K562 (cell line): ENCODE measurements around the gene MYOZ3. TPM values are rescaled to one million over a fixed set of nuclear protein-coding genes. Genes with fewer than 3 reads are reported as not detected.

ENCODE experiments used
- GATAD2A ChIP-seq: fragments of 450-650 bp; IDR thresholded peaks from 2 replicates; pipeline ENCODE4 v1.6.1; 2017
- NFIX ChIP-seq: fragments of 250-450 bp; sonication (Bioruptor Pico); IDR thresholded peaks from 2 replicates; pipeline ENCODE4 v1.4.0; 2020; ENCODE audit warnings: low read depth, mild to moderate bottlenecking, moderate library complexity
- POLR2H ChIP-seq: IDR thresholded peaks from 2 replicates; pipeline ENCODE4 v1.6.1; 2016; ENCODE audit warnings: missing genetic modification characterization, low read depth, mild to moderate bottlenecking, control low read depth, missing compliant biosample characterization, moderate library complexity
- ZNF644 ChIP-seq: fragments of 200-800 bp; sonication (Bioruptor generic); IDR thresholded peaks from 2 replicates; pipeline ENCODE4 v1.6.1; 2016; ENCODE audit warnings: low read depth, missing genetic modification characterization, missing compliant biosample characterization
- polyA plus RNA-seq, 8 experiments: library from polyadenylated mRNA; depleted of rRNA in 4 of 8; stranded (reverse) in 5 of 8; unstranded in 3 of 8; fragments of >200 nt; fragmentation: Nextera tagmentation in 2 of 8; fragmentation: Illumina TruSeq in 1 of 8; extraction: Ambion mirVana in 2 of 8; extraction: Trizol in 1 of 8; gene quantifications; 2 replicates each; pipeline versions ENCODE4 v1.2.1 to v1.2.3, GENCODE V29; 2011 to 2014; ENCODE audit warnings: inconsistent platforms in 1 of 8, missing spikeins in 1 of 8
- total RNA-seq, 7 experiments: library from RNA; depleted of rRNA in 6 of 7; stranded (reverse); fragments of >200 nt in 6 of 7; fragmentation: Illumina TruSeq in 2 of 7; extraction: Trizol in 2 of 7; gene quantifications; 2 replicates each; pipeline versions ENCODE4 v1.2.1 to v1.2.3, GENCODE V29; 2011 to 2021; ENCODE audit warnings: low replicate concordance in 1 of 7
- TF ChIP-seq, protein P1 (sequence below): fragments of 450-650 bp; IDR thresholded peaks from 2 replicates; pipeline ENCODE4 v1.6.1; 2016; ENCODE audit warnings: low read depth
- TF ChIP-seq, protein P2 (sequence below): fragments of 450-650 bp; conservative IDR thresholded peaks from 2 replicates; pipeline ENCODE4 v1.6.1; 2016; ENCODE audit warnings: missing genetic modification characterization, low read depth, mild to moderate bottlenecking, control low read depth, missing compliant biosample characterization
- TF ChIP-seq, protein P3 (sequence below), 2 experiments: fragments of 450-650 bp; IDR thresholded peaks; 2 replicates each; pipeline ENCODE4 v1.6.1; 2016; ENCODE audit warnings: mild to moderate bottlenecking in 2 of 2, borderline replicate concordance in 1 of 2, low read depth in 1 of 2, moderate library complexity in 1 of 2
- TF ChIP-seq, protein P4 (sequence below): fragments of 250-450 bp; sonication (Bioruptor Pico); IDR thresholded peaks from 2 replicates; pipeline ENCODE4 v1.4.0; 2020; ENCODE audit warnings: mild to moderate bottlenecking, moderate library complexity

MYOZ3 gene
- total and polyA plus RNA-seq, 9 of the 15 experiments (the other 6 are each of a cell fraction or from before 2014, with no cell fraction given) = not detected

DNA sequence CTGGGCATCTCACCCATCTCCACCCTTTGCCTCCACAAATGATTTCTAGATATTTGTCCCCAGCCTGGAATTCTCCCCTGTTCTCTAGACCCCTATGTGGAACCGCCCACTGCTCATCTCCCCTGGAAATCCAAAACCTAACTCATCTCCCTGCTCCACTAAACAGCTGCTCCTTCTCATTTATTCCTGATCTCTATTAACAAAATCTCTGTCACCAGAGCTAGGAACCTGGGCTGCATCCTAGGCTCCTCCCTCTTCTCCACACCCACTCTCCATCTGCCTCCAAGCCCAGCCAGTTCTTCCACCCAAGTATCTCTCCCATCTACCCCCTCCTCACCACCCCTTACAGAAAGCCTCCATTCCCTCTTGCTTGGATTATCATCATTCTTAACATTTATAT lies 44.5 kb upstream of the MYOZ3 start (continued):
- TF ChIP-seq, protein P1, sequence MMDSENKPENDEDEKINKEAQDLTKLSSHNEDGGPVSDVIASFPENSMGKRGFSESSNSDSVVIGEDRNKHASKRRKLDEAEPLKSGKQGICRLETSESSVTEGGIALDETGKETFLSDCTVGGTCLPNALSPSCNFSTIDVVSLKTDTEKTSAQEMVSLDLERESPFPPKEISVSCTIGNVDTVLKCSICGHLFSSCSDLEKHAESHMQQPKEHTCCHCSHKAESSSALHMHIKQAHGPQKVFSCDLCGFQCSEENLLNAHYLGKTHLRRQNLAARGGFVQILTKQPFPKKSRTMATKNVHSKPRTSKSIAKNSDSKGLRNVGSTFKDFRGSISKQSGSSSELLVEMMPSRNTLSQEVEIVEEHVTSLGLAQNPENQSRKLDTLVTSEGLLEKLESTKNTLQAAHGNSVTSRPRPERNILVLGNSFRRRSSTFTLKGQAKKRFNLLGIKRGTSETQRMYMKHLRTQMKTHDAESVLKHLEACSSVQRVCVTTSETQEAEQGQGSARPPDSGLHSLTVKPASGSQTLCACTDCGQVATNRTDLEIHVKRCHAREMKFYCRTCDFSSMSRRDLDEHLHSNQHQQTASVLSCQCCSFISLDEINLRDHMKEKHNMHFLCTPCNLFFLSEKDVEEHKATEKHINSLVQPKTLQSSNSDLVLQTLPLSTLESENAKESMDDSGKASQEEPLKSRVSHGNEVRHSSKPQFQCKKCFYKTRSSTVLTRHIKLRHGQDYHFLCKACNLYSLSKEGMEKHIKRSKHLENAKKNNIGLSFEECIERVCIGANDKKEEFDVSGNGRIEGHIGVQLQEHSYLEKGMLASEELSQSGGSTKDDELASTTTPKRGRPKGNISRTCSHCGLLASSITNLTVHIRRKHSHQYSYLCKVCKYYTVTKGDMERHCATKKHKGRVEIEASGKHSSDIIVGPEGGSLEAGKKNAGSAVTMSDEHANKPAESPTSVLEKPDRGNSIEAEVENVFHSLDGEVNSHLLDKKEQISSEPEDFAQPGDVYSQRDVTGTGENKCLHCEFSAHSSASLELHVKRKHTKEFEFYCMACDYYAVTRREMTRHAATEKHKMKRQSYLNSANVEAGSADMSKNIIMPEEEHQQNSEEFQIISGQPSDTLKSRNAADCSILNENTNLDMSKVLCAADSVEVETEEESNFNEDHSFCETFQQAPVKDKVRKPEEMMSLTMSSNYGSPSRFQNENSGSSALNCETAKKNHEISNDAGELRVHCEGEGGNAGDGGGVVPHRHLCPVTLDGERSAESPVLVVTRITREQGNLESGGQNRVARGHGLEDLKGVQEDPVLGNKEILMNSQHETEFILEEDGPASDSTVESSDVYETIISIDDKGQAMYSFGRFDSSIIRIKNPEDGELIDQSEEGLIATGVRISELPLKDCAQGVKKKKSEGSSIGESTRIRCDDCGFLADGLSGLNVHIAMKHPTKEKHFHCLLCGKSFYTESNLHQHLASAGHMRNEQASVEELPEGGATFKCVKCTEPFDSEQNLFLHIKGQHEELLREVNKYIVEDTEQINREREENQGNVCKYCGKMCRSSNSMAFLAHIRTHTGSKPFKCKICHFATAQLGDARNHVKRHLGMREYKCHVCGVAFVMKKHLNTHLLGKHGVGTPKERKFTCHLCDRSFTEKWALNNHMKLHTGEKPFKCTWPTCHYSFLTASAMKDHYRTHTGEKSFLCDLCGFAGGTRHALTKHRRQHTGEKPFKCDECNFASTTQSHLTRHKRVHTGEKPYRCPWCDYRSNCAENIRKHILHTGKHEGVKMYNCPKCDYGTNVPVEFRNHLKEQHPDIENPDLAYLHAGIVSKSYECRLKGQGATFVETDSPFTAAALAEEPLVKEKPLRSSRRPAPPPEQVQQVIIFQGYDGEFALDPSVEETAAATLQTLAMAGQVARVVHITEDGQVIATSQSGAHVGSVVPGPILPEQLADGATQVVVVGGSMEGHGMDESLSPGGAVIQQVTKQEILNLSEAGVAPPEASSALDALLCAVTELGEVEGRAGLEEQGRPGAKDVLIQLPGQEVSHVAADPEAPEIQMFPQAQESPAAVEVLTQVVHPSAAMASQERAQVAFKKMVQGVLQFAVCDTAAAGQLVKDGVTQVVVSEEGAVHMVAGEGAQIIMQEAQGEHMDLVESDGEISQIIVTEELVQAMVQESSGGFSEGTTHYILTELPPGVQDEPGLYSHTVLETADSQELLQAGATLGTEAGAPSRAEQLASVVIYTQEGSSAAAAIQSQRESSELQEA = no peak
- no peak for TF ChIP-seq POLR2H (tag)
- TF ChIP-seq, protein P2, sequence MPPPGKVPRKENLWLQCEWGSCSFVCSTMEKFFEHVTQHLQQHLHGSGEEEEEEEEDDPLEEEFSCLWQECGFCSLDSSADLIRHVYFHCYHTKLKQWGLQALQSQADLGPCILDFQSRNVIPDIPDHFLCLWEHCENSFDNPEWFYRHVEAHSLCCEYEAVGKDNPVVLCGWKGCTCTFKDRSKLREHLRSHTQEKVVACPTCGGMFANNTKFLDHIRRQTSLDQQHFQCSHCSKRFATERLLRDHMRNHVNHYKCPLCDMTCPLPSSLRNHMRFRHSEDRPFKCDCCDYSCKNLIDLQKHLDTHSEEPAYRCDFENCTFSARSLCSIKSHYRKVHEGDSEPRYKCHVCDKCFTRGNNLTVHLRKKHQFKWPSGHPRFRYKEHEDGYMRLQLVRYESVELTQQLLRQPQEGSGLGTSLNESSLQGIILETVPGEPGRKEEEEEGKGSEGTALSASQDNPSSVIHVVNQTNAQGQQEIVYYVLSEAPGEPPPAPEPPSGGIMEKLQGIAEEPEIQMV (tag) = no peak
- TF ChIP-seq, protein P3, sequence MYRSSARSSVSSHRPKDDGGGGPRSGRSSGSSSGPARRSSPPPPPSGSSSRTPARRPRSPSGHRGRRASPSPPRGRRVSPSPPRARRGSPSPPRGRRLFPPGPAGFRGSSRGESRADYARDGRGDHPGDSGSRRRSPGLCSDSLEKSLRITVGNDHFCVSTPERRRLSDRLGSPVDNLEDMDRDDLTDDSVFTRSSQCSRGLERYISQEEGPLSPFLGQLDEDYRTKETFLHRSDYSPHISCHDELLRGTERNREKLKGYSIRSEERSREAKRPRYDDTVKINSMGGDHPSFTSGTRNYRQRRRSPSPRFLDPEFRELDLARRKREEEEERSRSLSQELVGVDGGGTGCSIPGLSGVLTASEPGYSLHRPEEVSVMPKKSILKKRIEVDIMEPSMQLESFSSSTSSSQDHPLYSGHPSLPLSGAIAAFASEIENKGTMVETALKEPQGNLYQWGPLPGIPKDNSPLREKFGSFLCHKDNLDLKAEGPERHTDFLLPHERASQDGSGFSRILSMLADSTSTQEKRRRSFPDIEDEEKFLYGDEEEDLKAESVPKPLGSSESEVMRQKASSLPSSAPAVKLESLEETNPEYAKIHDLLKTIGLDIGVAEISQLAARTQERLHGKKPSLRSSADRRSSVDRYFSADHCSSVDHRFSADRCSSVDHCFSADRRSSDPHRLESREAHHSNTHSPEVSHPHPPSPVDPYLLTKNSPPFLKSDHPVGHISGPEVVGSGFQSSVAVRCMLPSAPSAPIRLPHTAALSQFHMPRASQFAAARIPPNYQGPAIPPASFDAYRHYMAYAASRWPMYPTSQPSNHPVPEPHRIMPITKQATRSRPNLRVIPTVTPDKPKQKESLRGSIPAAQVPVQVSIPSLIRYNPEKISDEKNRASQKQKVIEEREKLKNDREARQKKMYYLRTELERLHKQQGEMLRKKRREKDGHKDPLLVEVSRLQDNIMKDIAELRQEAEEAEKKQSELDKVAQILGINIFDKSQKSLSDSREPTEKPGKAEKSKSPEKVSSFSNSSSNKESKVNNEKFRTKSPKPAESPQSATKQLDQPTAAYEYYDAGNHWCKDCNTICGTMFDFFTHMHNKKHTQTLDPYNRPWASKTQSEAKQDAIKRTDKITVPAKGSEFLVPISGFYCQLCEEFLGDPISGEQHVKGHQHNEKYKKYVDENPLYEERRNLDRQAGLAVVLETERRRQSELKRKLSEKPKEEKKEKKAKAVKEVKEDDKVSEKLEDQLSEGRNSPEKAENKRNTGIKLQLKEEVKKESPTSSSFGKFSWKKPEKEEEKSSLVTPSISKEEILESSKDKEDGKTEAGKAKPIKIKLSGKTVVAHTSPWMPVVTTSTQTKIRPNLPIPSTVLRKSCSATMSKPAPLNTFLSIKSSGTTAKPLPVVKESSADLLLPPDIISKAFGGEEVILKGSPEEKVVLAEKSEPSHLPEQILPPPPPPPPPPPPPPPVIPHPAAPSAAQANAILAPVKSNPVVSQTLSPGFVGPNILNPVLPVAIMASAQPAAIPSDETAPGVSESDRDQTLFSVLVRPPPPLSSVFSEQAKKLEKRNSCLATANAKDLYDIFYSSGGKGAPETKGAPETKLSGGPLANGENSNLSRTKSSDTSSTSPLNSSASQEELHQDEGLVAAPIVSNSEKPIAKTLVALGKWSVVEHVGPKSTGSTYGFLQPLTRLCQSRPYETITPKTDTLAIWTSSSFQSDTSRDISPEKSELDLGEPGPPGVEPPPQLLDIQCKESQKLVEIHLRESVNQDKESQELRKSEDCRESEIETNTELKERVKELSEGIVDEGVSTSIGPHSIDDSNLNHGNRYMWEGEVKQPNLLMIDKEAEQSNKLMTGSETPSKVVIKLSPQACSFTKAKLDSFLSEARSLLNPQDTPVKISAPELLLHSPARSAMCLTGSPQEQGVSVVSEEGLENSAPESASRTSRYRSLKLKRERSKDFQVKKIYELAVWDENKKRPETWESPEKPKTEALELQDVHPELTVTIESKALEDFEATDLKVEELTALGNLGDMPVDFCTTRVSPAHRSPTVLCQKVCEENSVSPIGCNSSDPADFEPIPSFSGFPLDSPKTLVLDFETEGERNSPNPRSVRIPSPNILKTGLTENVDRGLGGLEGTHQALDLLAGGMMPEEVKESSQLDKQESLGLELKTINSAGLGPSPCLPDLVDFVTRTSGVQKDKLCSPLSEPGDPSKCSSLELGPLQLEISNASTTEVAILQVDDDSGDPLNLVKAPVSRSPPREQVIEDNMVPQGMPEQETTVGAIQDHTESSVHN (IDR thresholded peaks at IDR 0.05; ENCODE audit: borderline replicate concordance in 1 of 2, low read depth in 1 of 2) = no peak
- TF ChIP-seq, protein P4, sequence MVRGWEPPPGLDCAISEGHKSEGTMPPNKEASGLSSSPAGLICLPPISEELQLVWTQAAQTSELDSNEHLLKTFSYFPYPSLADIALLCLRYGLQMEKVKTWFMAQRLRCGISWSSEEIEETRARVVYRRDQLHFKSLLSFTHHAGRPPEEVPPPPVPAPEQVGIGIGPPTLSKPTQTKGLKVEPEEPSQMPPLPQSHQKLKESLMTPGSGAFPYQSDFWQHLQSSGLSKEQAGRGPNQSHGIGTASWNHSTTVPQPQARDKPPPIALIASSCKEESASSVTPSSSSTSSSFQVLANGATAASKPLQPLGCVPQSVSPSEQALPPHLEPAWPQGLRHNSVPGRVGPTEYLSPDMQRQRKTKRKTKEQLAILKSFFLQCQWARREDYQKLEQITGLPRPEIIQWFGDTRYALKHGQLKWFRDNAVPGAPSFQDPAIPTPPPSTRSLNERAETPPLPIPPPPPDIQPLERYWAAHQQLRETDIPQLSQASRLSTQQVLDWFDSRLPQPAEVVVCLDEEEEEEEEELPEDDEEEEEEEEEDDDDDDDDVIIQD (CRISPR knock-in tag) = no peak
- TF ChIP-seq GATAD2A = no peak
- no peak for TF ChIP-seq NFIX
- no peak for TF ChIP-seq ZNF644 (tag)
